ENCODE results near the gene ZDHHC12. TPM values are rescaled to one million over a fixed set of nuclear protein-coding genes. Genes with fewer than 3 reads are reported as not detected.

Gene ZDHHC12
- total RNA-seq, 1 experiment from 2014 or later = 17.9 TPM

DNA sequence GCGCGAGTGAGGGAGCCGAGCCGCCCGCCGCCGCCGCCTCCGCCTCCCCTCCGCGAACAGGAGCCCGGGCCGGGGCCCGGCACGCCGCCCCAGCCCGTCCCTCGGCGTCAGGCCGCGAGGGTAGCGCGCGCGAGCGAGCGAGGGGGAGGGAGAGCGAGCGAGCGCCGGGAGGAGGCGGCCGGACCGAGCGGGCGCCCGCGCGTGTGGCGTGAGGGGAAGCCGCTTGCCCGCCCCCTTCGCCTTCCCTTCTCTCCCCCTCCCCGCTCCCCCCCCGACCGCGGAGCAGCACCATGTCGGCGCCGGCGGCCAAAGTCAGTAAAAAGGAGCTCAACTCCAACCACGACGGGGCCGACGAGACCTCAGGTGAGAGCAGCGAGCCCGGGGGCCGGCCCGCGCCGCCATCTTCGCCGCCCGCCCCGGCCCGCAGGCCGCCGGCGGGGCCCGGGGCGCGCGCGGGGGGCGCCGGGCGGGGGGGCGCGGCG is 34.6 kb downstream of the ZDHHC12 start:
- DNase-seq (ENCODE audit: extremely low read depth, low read depth) = no peak

DNA sequence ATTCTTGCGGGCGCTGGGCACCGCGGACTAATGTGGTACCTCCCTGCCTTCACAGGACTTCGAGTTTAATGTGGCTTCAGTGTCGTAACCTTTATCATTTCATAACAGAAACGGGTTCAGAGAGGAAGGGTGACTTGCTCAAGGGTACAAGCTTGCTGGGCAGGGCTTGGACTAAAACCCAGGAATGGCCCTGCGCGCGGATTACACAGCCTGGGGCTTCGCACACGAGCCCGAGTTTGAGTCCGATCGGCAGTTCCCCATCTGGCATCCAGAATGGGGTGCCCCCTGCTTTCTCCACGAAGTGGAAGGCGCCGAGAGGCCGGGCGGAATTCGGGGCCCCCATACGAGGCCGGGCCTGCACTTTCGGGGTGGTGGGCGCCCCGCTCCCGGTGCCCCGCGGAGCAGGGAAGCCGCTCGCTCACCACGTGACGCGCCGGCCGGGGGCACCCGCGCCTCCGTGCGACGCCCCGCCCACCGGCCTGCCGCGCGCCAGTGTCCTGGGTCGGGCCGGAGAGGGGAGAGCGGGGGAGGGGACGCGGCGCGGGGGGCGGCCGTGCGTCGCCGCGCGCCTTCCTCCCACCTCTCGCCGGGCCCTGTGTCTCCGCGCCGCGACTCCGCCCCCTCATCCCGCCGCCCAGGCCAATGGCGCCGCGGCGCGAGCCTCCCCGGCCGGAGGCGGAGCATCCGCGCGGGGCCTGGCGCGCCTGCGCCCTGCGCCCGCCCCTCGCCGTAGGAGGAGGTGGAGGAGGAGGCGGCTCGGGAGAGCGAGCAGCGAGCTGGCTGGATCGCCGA is 35.2 kb downstream of the ZDHHC12 start, which contains the start of gene SET:
SET (plus strand) TSS at position 722 of the 792 bp plus-strand sequence. CDS start 361 bp downstream, outside the sequence.
- DNase-seq (ENCODE audit: extremely low read depth, low read depth) = peak; percentile 93

DNA sequence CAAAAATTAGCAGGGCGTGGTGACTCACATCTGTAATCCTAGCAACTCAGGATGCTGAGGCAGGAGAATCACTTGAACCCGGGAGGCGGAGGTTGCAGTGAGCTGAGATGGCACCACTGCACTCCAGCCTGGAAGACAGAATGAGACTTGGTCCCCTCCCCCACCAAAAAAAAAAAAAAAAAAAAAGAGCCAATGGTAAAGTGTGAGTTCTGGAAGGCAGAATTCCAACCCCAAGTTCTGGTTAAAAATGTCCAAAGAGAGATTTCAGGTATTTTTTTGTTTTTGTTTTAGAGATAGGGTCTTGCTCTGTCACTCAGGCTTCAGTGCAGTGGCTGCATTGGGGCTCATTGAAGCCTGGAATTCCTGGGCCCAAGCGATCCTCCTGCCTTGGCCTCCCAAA is 36.5 kb downstream of the ZDHHC12 start:
- no peak for DNase-seq (ENCODE audit: extremely low read depth, low read depth)

DNA sequence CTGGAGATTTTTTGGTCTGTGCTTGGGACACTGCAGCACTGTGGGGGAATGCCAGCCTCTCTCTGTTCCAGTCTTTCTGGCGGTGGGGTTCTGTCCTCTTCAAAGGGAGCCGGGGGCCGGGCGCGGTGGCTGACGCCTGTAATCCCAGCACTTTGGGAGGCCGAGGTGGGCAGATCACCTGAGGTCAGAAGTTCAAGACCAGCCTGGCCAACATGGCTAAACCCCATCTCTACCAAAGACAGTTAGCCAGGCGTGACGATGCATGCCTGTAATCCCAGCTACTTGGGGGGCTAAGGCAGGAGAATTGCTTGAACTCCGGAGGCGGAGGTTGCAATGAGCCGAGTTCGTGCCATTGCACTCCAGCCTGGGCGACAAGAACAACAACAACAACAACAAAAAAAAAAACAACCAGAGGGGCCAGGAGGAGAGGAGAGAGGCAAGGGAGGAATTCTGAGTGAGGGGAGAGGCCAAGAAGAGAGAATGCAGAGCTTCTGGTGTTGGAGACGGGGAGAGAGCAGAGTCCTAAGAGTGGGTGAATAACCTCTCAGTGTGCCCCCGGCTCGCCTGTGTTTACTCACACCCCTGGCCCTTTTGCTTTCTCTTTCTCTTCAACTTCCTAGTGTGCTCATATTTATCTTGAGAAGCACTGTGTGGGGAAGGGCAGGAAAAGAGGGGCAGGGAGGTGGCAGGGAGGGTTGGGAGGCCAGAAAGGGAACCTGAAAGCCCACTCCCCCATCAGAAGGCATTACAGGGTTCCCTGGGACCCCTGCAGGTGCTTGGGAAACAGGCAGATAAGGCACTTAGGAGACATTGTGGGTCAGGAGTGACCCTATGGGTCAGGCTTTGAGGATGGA is 38.1 kb downstream of the ZDHHC12 start:
- DNase-seq (ENCODE audit: extremely low read depth, low read depth) = no peak

DNA sequence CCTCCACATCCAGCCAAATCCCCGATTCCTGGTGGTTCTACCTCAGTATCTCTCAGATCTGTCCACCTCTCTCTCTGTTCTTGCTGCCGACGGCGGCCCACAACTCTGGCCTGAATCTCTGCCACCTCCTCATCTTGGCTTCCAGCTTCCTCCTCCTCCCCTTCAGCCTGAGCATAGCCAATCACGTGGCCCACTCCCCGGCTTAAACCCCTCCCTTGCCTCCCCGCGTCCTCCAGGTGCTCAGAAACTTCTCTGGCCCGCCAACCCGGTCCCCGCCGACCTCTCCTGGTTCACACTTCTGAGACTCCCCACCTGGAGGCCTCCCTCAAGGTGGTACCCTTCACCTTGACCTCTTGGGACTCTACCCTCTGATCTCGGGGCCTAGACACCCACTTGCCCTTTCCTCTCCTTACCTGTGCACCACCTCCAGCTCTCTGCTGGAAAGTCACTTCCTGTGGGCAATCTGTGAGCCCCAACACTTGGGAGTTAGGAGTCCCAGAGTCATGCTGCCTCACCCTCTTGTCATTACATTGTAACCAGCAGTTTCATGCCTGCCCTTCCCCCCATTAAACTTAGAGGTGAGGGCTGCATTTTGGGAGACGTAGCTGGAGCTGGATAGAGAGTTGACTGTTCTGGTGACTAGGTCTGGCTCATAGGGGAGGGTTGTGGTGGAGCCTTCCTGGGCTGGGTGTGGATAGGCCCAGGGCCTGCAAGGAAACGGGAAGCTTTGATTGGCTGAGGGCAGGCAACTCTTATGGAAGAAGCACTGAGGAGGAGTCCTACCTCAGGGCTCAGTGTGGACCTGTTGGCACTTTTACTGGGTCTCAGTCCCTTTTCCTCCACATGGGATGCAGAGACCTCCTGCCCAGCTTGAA is 39.4 kb downstream of the ZDHHC12 start:
- peak; percentile 70 for DNase-seq (ENCODE audit: extremely low read depth, low read depth)

DNA sequence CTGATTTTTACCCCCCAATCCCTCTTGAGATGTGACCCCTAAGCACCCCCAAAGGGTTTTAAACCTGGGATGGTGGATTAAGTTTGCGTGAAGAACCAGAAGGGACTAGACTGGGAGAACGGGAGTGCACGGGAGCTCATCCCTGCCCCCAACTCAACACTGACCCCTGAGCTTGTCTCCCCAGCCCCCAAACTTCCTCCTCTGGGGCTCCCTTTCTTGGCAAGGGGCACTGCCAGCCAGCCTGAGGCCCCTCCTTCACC is 39.9 kb downstream of the ZDHHC12 start:
- DNase-seq (ENCODE audit: extremely low read depth, low read depth) = no peak

DNA sequence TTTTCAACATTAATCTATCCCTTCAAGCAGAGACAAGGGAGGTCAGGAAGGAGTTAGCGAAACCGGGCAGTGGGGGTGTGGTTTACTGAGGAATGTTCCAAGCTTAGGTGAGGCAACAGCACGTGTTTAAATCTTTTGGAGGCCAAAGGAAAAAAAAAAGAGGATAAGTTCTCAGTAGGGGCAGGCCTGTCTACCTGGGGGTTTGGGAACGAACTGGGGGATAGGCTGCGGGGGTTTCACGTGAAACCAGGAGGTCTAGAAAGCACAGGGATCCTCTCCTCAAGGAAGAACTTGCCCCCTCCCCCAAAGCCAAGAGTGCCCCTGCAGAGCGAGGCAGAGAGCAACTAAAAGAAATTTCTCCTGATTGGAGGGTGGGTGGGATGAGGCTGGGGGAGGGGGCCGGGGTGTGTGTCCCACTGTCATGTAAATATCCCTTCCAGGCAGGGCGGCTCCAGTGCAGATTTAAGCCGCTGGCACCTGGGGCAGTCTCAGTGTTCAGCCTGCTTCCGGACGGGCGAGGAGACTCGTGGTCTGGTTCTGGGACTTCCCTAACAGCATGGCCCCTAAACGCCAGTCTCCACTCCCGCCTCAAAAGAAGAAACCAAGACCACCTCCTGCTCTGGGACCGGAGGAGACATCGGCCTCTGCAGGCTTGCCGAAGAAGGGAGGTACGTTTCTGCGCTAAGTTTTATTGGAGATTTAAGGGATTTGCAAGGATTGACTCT is 40.4 kb downstream of the ZDHHC12 start:
- DNase-seq (ENCODE audit: extremely low read depth, low read depth) = no peak

DNA sequence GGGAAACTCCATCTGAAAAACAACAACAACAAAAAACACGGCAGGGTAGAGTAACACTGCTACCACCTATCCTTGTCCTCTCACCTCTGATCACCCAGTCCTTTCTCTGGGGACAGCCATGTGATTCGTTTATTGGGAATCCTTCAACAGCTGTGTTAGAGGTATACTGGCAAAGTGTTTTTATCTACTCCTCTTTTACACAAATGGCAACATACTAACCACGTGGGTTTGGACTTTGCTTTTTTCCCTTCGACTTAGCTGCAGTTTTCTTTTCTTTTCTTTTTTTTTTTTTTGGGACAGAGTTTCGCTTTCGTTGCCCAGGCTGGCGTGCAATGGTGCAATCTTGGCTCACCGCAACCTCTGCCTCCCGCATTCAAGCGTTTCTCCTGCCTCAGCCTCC is 46.1 kb downstream of the ZDHHC12 start:
- no peak for DNase-seq (ENCODE audit: extremely low read depth, low read depth)

DNA sequence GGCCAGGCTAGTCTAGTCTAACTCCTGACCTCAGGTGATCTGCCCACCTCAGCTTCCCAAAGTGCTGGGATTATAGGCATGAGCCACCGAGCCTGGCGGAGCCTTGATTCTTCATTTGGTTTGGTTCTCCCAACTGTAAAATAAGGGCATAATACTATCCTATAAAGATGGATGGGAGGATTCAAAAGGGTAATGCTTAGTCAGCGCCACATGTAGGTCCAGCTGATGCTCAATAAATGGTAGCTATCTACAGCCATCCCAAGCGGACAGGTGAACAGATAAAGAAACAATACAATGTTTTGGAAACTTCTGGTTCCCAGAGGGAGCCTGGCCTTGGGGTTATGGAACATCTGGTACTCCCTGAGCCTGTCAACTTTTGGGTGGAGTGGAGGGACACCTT is 48.5 kb downstream of the ZDHHC12 start:
- DNase-seq (ENCODE audit: extremely low read depth, low read depth) = no peak

Small RNA genes within 50 kb of the gene (small RNA-seq; reads per million reads assigned to genes)
- 0 reads per million in 2 experiments for gene RF00017
- gene RN7SL560P = 0 reads per million in 2 experiments

Other genes with a start within 250 kb of the ZDHHC12 start
- 31.6 and 36.6 TPM in 2 replicates for gene GLE1, start 219.4 kb downstream of the ZDHHC12 start, total RNA-seq (2014; rRNA removed; shearing (Covaris generic))
- 136 and 162 TPM in 2 replicates for gene SPTAN1, start 171.5 kb downstream of the ZDHHC12 start, total RNA-seq (2014; rRNA removed; shearing (Covaris generic))
- 77.5 and 97.9 TPM in 2 replicates for gene DYNC2I2, start 67.3 kb downstream of the ZDHHC12 start, total RNA-seq (2014; rRNA removed; shearing (Covaris generic))
- 863 and 882 TPM in 2 replicates for gene SET, start 34.9 kb downstream of the ZDHHC12 start, total RNA-seq (2014; rRNA removed; shearing (Covaris generic))
- 5.9 and 7.4 TPM in 2 replicates for gene PKN3, start 21.6 kb downstream of the ZDHHC12 start, total RNA-seq (2014; rRNA removed; shearing (Covaris generic))
- 12.5 and 12.6 TPM in 2 replicates for gene ZER1, start 47.8 kb upstream of the ZDHHC12 start, total RNA-seq (2014; rRNA removed; shearing (Covaris generic))
- 12.9 and 13.5 TPM in 2 replicates for gene TBC1D13, start 63.1 kb upstream of the ZDHHC12 start, total RNA-seq (2014; rRNA removed; shearing (Covaris generic))
- gene ENDOG, start 94.4 kb upstream of the ZDHHC12 start, total RNA-seq (2014; rRNA removed; shearing (Covaris generic)) = 27.2 and 34.9 TPM in 2 replicates
- 21.1 and 22.1 TPM in 2 replicates for gene SPOUT1, start 105.7 kb upstream of the ZDHHC12 start, total RNA-seq (2014; rRNA removed; shearing (Covaris generic))
- gene KYAT1, start 157.8 kb upstream of the ZDHHC12 start, total RNA-seq (2014; rRNA removed; shearing (Covaris generic)) = 11.7 and 11.8 TPM in 2 replicates
- gene LRRC8A, start 158.0 kb upstream of the ZDHHC12 start, total RNA-seq (2014; rRNA removed; shearing (Covaris generic)) = 21.7 and 22.2 TPM in 2 replicates
- not detected in 2 replicates for gene PHYHD1, start 196.9 kb upstream of the ZDHHC12 start, total RNA-seq (2014; rRNA removed; shearing (Covaris generic))
- 18.3 and 20.6 TPM in 2 replicates for gene DOLK, start 223.5 kb upstream of the ZDHHC12 start, total RNA-seq (2014; rRNA removed; shearing (Covaris generic))
- gene NUP188, start 223.6 kb upstream of the ZDHHC12 start, total RNA-seq (2014; rRNA removed; shearing (Covaris generic)) = 42.5 and 47.7 TPM in 2 replicates